ENCODE data around the gene CYP39A1.
A peak's percentile ranks its signal among the peaks of the same experiment; 100 is the strongest.

Gene CYP39A1

DNA sequence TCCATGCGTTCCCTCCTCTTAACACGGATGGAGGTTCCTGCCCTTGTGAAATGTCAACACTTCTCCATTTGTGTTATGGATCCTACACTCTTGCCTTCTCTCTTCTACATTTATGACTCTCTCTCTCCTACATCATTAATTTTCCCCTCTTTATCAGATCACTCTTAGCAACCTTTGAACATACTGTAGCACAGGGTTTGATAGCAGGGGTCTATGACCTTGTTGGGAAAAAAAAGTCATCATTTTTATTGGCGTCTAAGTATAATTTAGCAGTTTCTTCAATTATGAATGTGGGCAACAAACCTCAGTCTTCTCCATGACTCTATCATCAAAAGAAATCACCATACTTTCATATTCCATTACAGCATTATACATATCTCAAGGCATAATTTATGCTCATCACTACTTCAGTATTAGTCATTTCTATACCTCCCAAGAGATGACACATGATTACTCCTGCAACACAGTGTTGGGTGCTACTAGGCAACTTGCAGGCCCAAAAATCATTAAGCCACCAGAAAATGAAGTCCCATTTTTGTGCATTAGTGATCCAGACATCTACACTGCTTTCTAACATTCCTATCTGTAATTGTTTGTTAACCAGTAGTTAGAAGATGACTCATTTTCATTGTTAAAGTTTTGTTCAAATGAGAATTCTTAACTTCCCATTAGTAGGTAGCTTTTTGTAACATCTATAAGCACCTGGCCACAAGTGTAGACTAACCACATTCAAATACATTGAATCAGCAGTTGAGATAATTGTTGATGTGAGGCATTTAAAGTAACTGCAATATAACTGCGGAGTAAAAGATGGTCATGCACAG is 9.5 kb downstream of the CYP39A1 start:
- Histone ChIP-seq H3K9me3 (ENCODE audit: control insufficient read depth, low read length) (no peaks in the 10 kb centered on the region), H3K4me1 (peaks cover 4% of the 10 kb centered on the region), H3K79me2 (no peaks in the 10 kb centered on the region), H3K9ac (no peak overlapping the region), H3K4me2 (ENCODE audit: low read length) (no peak overlapping the region), H3K4me3 (ENCODE audit: low read depth, low read length) (no peak overlapping the region), H2AFZ (no peak overlapping the region), H3K27ac (no peak overlapping the region), H3K27me3 (ENCODE audit: control insufficient read depth, insufficient read depth, low read length) (no peaks in the 10 kb centered on the region), H3K36me3 (ENCODE audit: control insufficient read depth, insufficient read depth, low read length) (no peaks in the 10 kb centered on the region)
- TF ChIP-seq, protein P1, sequence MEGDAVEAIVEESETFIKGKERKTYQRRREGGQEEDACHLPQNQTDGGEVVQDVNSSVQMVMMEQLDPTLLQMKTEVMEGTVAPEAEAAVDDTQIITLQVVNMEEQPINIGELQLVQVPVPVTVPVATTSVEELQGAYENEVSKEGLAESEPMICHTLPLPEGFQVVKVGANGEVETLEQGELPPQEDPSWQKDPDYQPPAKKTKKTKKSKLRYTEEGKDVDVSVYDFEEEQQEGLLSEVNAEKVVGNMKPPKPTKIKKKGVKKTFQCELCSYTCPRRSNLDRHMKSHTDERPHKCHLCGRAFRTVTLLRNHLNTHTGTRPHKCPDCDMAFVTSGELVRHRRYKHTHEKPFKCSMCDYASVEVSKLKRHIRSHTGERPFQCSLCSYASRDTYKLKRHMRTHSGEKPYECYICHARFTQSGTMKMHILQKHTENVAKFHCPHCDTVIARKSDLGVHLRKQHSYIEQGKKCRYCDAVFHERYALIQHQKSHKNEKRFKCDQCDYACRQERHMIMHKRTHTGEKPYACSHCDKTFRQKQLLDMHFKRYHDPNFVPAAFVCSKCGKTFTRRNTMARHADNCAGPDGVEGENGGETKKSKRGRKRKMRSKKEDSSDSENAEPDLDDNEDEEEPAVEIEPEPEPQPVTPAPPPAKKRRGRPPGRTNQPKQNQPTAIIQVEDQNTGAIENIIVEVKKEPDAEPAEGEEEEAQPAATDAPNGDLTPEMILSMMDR (IDR thresholded peaks at IDR 0.05) = no peak

DNA sequence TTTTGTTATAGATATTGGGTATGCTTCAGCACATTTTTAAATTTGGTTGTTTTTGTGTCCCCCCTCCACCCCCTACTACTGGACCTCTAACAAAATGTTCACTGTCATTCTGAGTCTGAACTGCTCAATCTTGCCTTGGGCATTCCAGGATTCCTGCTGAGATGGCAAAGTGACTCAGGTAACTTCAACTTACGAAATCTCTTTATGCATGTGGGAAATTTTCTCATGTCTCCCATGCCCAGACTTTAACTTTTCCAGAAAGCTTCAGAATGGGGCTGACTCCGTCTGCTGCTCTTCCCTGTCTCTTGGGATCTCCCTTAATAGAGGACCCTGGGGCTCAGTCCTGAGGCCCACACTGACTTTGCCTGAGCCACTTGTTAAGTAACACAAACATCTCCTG is 14.0 kb downstream of the CYP39A1 start:
- no peak overlapping the region for H3K27ac ChIP-seq
- H2AFZ ChIP-seq = peak overlapping the region; percentile 67
- peaks cover 14% of the 10 kb centered on the region for H3K4me1 ChIP-seq
- no peak overlapping the region for H3K4me2 ChIP-seq (ENCODE audit: low read length)
- no peaks in the 10 kb centered on the region for H3K36me3 ChIP-seq (ENCODE audit: control insufficient read depth, insufficient read depth, low read length)
- H3K9ac ChIP-seq = no peak overlapping the region
- H3K9me3 ChIP-seq (ENCODE audit: control insufficient read depth, low read length) = no peaks in the 10 kb centered on the region
- no peaks in the 10 kb centered on the region for H3K27me3 ChIP-seq (ENCODE audit: control insufficient read depth, insufficient read depth, low read length)
- TF ChIP-seq, protein P1 (IDR thresholded peaks at IDR 0.05) = no peak
- no peaks in the 10 kb centered on the region for H3K79me2 ChIP-seq
- H3K4me3 ChIP-seq (ENCODE audit: low read depth, low read length) = no peak overlapping the region

DNA sequence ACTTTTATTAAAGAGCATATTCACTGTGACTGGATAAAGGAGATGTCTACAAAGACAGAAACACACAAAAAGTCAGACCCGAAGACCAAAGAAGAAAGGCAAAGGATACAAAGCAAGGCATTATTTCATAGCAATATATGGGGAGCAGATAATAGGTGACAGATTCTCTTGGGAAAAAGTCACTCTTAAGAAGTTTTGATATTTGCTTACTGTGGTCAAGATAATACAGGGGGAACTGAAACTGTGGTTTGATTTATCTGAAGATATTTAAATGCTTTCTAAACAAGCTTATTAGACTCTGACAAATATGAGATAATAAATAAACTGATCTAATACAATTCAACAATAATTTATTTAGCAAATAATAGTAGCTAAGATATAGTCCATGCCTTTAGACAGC is 14.7 kb downstream of the CYP39A1 start:
- Histone ChIP-seq H3K4me3 (ENCODE audit: low read depth, low read length) (no peak overlapping the region), H3K9me3 (ENCODE audit: control insufficient read depth, low read length) (no peaks in the 10 kb centered on the region), H3K27ac (no peak overlapping the region), H2AFZ (peak overlapping the region; percentile 51), H3K9ac (no peak overlapping the region), H3K36me3 (ENCODE audit: control insufficient read depth, insufficient read depth, low read length) (no peaks in the 10 kb centered on the region), H3K79me2 (no peaks in the 10 kb centered on the region), H3K27me3 (ENCODE audit: control insufficient read depth, insufficient read depth, low read length) (no peaks in the 10 kb centered on the region), H3K4me2 (ENCODE audit: low read length) (no peak overlapping the region), H3K4me1 (peaks cover 14% of the 10 kb centered on the region)
- TF ChIP-seq, protein P1 (IDR thresholded peaks at IDR 0.05) = no peak

DNA sequence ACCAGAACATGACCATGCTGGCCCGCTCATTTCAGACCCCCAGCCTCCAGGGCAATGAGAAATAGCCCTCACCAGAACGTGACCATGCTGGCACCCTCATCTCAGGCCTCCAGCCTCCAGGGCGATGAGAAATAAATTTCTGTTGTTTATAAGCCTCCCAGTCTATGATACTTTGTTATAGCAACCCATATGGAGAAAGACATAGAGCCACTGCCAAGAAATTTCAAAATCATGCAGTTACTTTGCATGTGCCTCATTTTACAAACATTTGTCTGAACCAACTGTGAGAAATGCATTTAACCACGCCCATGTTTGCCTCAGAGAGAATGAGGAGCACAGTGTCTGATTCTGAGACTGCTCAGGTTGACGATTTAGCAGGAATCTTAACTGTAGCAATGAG is 15.5 kb downstream of the CYP39A1 start:
- no peak overlapping the region for H3K4me2 ChIP-seq (ENCODE audit: low read length)
- no peaks in the 10 kb centered on the region for H3K36me3 ChIP-seq (ENCODE audit: control insufficient read depth, insufficient read depth, low read length)
- H2AFZ ChIP-seq = peak overlapping the region; percentile 51
- TF ChIP-seq, protein P1 (IDR thresholded peaks at IDR 0.05) = no peak
- H3K9me3 ChIP-seq (ENCODE audit: control insufficient read depth, low read length) = no peaks in the 10 kb centered on the region
- H3K4me1 ChIP-seq = peaks cover 14% of the 10 kb centered on the region
- no peak overlapping the region for H3K4me3 ChIP-seq (ENCODE audit: low read depth, low read length)
- no peak overlapping the region for H3K9ac ChIP-seq
- H3K27me3 ChIP-seq (ENCODE audit: control insufficient read depth, insufficient read depth, low read length) = no peaks in the 10 kb centered on the region
- no peaks in the 10 kb centered on the region for H3K79me2 ChIP-seq
- peak overlapping the region; percentile 32 for H3K27ac ChIP-seq

DNA sequence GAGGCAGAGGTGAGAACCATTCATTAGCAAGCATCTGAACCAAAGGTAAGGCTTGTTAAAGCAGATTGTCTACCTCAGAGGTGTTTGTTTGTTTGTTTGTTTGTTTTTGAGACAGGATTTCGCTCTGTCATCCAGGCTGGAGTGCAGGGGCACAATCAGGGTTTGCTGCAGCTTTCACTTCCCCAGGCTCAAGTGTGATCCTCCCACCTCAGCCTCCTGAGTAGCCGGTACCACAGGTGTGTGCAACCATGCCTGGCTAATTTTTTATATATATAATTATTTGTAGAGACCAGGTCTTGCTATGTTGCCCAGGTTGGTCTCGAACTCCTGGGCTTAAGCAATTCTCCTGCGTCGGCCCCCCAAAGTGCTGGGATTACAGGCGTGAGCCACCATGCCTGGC is 17.2 kb downstream of the CYP39A1 start:
- H3K4me3 ChIP-seq (ENCODE audit: low read depth, low read length) = no peak overlapping the region
- H3K9ac ChIP-seq = no peak overlapping the region
- no peak overlapping the region for H3K4me2 ChIP-seq (ENCODE audit: low read length)
- peaks cover 14% of the 10 kb centered on the region for H3K4me1 ChIP-seq
- TF ChIP-seq, protein P1 (IDR thresholded peaks at IDR 0.05) = no peak
- H3K9me3 ChIP-seq (ENCODE audit: control insufficient read depth, low read length) = no peaks in the 10 kb centered on the region
- H3K36me3 ChIP-seq (ENCODE audit: control insufficient read depth, insufficient read depth, low read length) = no peaks in the 10 kb centered on the region
- H3K27me3 ChIP-seq (ENCODE audit: control insufficient read depth, insufficient read depth, low read length) = no peaks in the 10 kb centered on the region
- H3K27ac ChIP-seq = no peak overlapping the region
- H3K79me2 ChIP-seq = no peaks in the 10 kb centered on the region
- H2AFZ ChIP-seq = no peak overlapping the region
